Small intestine (tissue), 7 donors: ENCODE results near the gene AP3D1. TPM values are rescaled to one million over a fixed set of nuclear protein-coding genes. Genes with fewer than 3 reads are reported as not detected.

ENCODE experiments used
- DNase-seq, 2 donors: peaks; one replicate each; pipeline versions ENCODE4 v3.0.0 to v3.0.0-alpha.2; 2013
- FAIRE-seq: peaks from 2 replicates; lab custom pipeline; 2012; peaks lifted over from hg19 to GRCh38; lab: Jason Lieb, UNC
- H3K27ac ChIP-seq, 3 donors: one replicate each; pipeline ENCODE4 v1.5.1; 2013; ENCODE audit warnings: low read length in 2 of 3, mild to moderate bottlenecking in 2 of 3, control low read depth in 1 of 3, inconsistent platforms in 1 of 3, low read depth in 1 of 3, moderate library complexity in 1 of 3
- H3K27me3 ChIP-seq, 3 donors: one replicate each; pipeline ENCODE4 v1.6.1; 2013; ENCODE audit warnings: low read length in 3 of 3, inconsistent platforms in 1 of 3; ENCODE audit not compliant: control insufficient read depth in 3 of 3, insufficient read depth in 3 of 3
- H3K36me3 ChIP-seq, 3 donors: one replicate each; pipeline ENCODE4 v1.6.1; 2013; ENCODE audit warnings: low read length in 3 of 3, inconsistent platforms in 1 of 3, low read depth in 1 of 3, mild to moderate bottlenecking in 1 of 3, moderate library complexity in 1 of 3; ENCODE audit not compliant: control insufficient read depth in 3 of 3, insufficient read depth in 2 of 3
- H3K4me1 ChIP-seq, 3 donors: one replicate each; pipeline ENCODE4 v1.6.1; 2013; ENCODE audit warnings: low read length in 2 of 3, inconsistent platforms in 1 of 3, low read depth in 1 of 3, mild to moderate bottlenecking in 1 of 3, moderate library complexity in 1 of 3; ENCODE audit not compliant: control insufficient read depth in 3 of 3, insufficient read depth in 2 of 3
- H3K4me3 ChIP-seq, 3 donors: one replicate each; pipeline ENCODE4 v1.5.1; 2013; ENCODE audit warnings: low read length in 3 of 3, control low read depth in 1 of 3, inconsistent platforms in 1 of 3, low read depth in 1 of 3, mild to moderate bottlenecking in 1 of 3, moderate library complexity in 1 of 3
- H3K9me3 ChIP-seq, 2 donors: one replicate each; pipeline ENCODE4 v1.6.1; 2013; ENCODE audit warnings: low read depth in 1 of 2, low read length in 1 of 2; ENCODE audit not compliant: control insufficient read depth in 2 of 2, insufficient read depth in 1 of 2
- WGBS, 3 donors: extraction: QIAGEN DNeasy Blood & Tissue Kit; methylation state at CpG; one replicate each; pipeline ENCODE4 v1.1.7; 2013; 5-methylcytosine and 5-hydroxymethylcytosine counted together
- polyA plus RNA-seq, 4 donors: library from polyadenylated mRNA; stranded (reverse) in 3 of 4; unstranded in 1 of 4; fragments of 200-250 nt in 3 of 4; fragments of 120-200 nt in 1 of 4; gene quantifications; one replicate each; pipeline versions ENCODE4 v1.2.1 to v1.2.3, GENCODE V29; 2013
- donor health status: healthy with polysubstance abuse.
- donor health status: control.
- donor health status: control.
- donor health status: Bipolar disorder and iron deficiency.
- donor health status: healthy.

The AP3D1 gene
- polyA plus RNA-seq, 4 donors: 68.1 to 106 (median 89.9) TPM

- peaks cover 2 to 66% (median 3%) of the 10 kb centered on the region in 3 donors for H3K36me3 ChIP-seq
- no peaks in the 10 kb centered on the region for H3K27me3 ChIP-seq
- 52 to 78% (median 61%) methylated on average over 21 to 22 of the region's 22 CpGs for WGBS, 3 donors
- no peaks in the 10 kb centered on the region for H3K9me3 ChIP-seq
- no peak overlapping the region for H3K27ac ChIP-seq
- DNase-seq (no peak), FAIRE-seq (no peak)
- peaks cover 2 to 23% (median 6%) of the 10 kb centered on the region in 3 donors for H3K4me1 ChIP-seq
- no peak overlapping the region for H3K4me3 ChIP-seq
These were observed 25.1 kb upstream of the AP3D1 start for GRCh38 chr19:2176337-2176994.

DNA sequence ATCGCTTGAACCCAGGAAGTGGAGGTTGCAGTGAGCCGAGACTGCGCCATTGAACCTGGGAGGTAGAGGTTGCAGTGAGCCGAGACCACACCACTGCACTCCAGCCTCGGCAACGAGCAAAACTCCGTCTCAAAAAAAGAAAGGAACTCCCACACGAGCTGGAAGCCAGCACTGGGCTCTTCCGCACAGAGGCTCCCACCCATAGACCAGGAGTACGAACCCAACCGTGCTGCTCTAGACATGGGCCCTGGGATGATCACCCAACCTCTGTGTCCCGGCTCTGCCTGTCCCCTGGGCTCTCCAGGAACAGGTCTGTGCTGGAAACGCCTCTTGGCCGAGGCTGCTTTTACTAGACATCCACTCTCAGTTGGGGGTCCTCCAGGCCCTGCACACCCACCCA, 24.4 kb upstream of the AP3D1 start:
- Histone ChIP-seq H3K9me3 (no peaks in the 10 kb centered on the region), H3K27me3 (no peaks in the 10 kb centered on the region), H3K27ac (no peak overlapping the region), H3K36me3 (peaks cover 0 to 65% (median 3%) of the 10 kb centered on the region in 3 donors), H3K4me3 (no peak overlapping the region), H3K4me1 (peaks cover 7 to 30% (median 9%) of the 10 kb centered on the region in 3 donors)
- 86 to 91% (median 88%) methylated on average over 14 of the region's 14 CpGs for whole genome bisulfite sequencing, 3 donors
- DNase-seq: no peak
- FAIRE-seq: no peak

DNA sequence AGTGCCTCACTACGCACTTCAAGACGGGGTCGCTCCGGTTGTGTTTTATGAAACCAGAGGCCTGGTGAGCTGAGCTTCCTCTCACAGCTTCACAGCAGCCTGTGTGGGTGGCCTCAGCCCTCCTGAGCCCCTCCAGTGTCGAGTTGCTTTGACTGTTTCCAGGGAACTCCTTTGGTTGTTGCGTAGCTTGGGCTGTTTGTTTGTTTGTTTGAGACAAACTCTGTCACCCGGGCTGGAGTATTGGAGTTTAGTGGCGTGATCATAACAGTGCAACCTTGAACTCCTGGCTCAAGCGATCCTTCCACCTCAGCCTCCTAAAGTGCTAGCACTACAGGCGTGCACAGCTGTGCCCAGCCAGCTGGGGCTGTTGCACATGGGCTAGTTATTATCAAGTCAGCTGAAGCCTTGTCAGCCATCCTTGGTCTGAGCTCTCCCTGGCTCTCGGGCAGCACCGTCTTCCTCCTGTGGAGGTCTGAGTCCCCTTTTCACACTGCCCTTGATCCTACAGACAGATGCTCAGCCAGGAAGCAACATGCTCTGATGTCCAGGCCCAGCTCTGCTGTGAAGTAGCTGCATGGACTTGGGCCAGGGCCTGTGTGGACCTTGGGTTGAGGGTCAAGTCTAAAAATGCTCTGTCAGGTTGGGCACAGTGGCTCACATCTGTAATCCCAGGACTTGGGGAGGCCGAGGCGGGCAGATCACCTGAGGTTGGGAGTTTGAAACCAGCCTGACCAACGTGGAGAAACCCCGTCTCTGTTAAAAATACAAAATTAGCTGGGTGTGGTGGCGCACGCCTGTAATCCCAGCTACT, 22.6 kb upstream of the AP3D1 start:
- Histone ChIP-seq H3K9me3 (no peaks in the 10 kb centered on the region), H3K27ac (peak overlapping the region in 1 of 3 donors; percentile 57), H3K36me3 (peaks cover 0 to 56% (median 3%) of the 10 kb centered on the region in 3 donors), H3K27me3 (no peaks in the 10 kb centered on the region), H3K4me1 (peaks cover 15 to 48% (median 20%) of the 10 kb centered on the region in 3 donors), H3K4me3 (no peak overlapping the region)
- DNase-seq (no peak), FAIRE-seq (no peak)
- WGBS, 3 donors: 84 to 88% (median 85%) methylated on average over 18 of the region's 18 CpGs

DNA sequence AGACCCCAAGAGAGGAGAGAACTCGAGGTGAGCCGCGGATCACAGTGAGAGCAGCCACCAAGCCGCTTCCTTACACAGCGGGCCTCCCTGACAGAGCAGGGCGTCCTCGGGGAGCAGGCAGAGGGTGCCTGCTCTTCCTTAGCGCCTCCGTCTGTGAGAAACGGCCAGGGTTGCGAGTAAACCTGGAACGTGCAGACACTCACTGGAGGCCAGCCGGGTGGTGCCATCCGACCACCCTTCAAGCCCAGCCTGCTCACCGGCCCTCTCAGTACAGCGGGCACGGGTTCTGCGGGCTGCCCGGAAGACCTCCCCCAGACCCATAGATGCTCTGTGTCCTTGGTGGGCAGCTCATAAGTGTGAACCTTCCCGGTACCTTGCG, 22.0 kb upstream of the AP3D1 start:
- Histone ChIP-seq H3K27ac (peak overlapping the region in 1 of 3 donors; percentile 57), H3K36me3 (peaks cover 0 to 52% (median 3%) of the 10 kb centered on the region in 3 donors), H3K4me1 (peaks cover 15 to 54% (median 20%) of the 10 kb centered on the region in 3 donors), H3K27me3 (no peaks in the 10 kb centered on the region), H3K4me3 (no peak overlapping the region), H3K9me3 (no peaks in the 10 kb centered on the region)
- no peak for FAIRE-seq
- no peak for DNase-seq
- 91 to 95% (median 94%) methylated on average over 21 of the region's 21 CpGs for WGBS, 3 donors

GRCh38 chr19:2171349-2172145, 20.2 kb upstream of the AP3D1 start:
- peak overlapping the region; percentile 56 to 89 (median 74) for H3K27ac ChIP-seq
- H3K4me1 ChIP-seq: peaks cover 22 to 72% (median 34%) of the 10 kb centered on the region in 3 donors

GRCh38 chr19:2170987-2171348, 19.6 kb upstream of the AP3D1 start:
- no peaks in the 10 kb centered on the region for H3K9me3 ChIP-seq
- peak overlapping the region in 1 of 3 donors; percentile 20 for H3K4me3 ChIP-seq
- peaks cover 0 to 53% (median 0%) of the 10 kb centered on the region in 3 donors for H3K36me3 ChIP-seq
- no peaks in the 10 kb centered on the region for H3K27me3 ChIP-seq
- DNase-seq (no peak), FAIRE-seq (no peak)
- peaks cover 22 to 78% (median 34%) of the 10 kb centered on the region in 3 donors for H3K4me1 ChIP-seq
- WGBS, 3 donors: 58 to 68% (median 65%) methylated on average over 5 of the region's 5 CpGs
- peak overlapping the region; percentile 56 to 89 (median 74) for H3K27ac ChIP-seq

More at GRCh38 chr19:2171349-2172145, 20.2 kb upstream of the AP3D1 start:
- Histone ChIP-seq H3K4me3 (peak overlapping the region in 1 of 3 donors; percentile 20), H3K9me3 (no peaks in the 10 kb centered on the region), H3K36me3 (peaks cover 0 to 53% (median 0%) of the 10 kb centered on the region in 3 donors), H3K27me3 (no peaks in the 10 kb centered on the region)
- FAIRE-seq: no peak
- peak; percentile 75 to 82 for DNase-seq
- WGBS, 3 donors: 31 to 48% (median 41%) methylated on average over 27 of the region's 27 CpGs

DNA sequence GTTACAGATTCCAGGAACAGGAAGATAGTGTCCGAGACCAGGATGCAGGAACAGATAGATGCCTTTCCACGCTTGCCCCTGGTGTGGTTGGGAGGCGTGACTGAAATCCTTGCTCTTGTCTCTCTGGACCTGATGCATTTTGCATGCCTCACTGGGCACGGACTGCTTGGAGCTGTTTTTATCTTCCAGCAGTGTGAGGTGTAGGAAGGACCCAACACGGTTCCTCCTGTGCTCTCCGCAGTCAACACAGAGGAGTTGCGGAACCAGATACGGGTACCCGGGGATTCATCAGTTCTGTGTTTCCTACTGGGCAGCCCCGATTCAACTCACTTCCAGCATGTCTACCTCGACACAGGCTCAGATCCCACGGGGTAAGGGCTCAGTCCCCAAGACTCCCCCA, 18.9 kb upstream of the AP3D1 start:
- FAIRE-seq (no peak), DNase-seq (no peak)
- Histone ChIP-seq H3K4me3 (no peak overlapping the region), H3K27ac (peak overlapping the region; percentile 74 to 92 (median 80)), H3K27me3 (no peaks in the 10 kb centered on the region), H3K4me1 (peaks cover 22 to 79% (median 34%) of the 10 kb centered on the region in 3 donors), H3K36me3 (peaks cover 0 to 50% (median 0%) of the 10 kb centered on the region in 3 donors), H3K9me3 (no peaks in the 10 kb centered on the region)
- 80 to 86% (median 86%) methylated on average over 12 of the region's 12 CpGs for WGBS, 3 donors
